ENCODE results near the gene LRIG1. TPM values are rescaled to one million over a fixed set of nuclear protein-coding genes. Genes with fewer than 3 reads are reported as not detected.

Gene LRIG1
- total RNA-seq, 6 donors from 2014 or later: 45.2 to 119 (median 81.9) TPM

DNA sequence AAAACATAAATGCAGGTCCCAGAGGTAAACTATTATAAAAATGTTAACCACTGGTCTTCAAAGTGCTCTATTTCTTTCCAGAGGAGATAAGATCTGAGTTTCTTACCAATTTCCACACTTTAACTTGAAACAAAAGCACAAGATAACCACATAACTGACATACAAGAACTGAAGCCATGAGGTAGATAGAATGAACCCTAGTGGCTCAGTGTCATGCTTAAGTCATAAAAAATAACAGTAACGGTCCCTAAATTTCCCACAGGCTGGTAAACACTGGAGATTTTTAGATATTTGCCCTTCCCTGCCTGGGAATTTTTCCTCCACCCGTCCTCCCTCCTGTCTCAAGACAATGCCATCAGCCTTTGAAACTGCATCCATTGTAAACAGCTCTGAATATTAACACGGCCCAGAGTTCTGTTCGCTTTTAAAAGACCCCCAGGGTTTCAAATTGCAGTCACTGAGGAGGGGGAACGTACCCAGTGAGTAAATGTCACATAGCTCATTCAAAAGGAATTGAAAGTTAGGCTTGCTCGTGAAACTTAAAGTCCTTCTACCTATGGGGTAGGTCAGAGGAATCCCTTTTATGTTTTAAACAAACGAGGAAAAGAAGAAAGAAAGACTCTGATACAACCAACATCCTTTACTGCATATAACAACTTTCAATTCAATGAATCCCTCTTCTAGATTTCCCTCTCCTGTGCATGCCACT is 5.7 kb downstream of the LRIG1 start:
- H3K36me3 ChIP-seq: no peaks in the 10 kb centered on the region
- H3K9me3 ChIP-seq: no peaks in the 10 kb centered on the region
- peaks cover 58 to 86% (median 72%) of the 10 kb centered on the region in 4 donors for H3K4me1 ChIP-seq
- ATAC-seq (ENCODE audit: low FRiP score in 2 of 2) (no peak), DNase-seq (no peak)
- H3K27me3 ChIP-seq: no peaks in the 10 kb centered on the region
- H3K4me3 ChIP-seq: peak overlapping the region in 1 of 4 donors; percentile 0
- 47 to 50% methylated on average over 7 of the region's 7 CpGs for WGBS, 2 donors
- peak overlapping the region; percentile 26 to 94 (median 52) for H3K27ac ChIP-seq
- no peak for TF ChIP-seq POLR2AphosphoS5 (IDR thresholded peaks at IDR 0.05)

DNA sequence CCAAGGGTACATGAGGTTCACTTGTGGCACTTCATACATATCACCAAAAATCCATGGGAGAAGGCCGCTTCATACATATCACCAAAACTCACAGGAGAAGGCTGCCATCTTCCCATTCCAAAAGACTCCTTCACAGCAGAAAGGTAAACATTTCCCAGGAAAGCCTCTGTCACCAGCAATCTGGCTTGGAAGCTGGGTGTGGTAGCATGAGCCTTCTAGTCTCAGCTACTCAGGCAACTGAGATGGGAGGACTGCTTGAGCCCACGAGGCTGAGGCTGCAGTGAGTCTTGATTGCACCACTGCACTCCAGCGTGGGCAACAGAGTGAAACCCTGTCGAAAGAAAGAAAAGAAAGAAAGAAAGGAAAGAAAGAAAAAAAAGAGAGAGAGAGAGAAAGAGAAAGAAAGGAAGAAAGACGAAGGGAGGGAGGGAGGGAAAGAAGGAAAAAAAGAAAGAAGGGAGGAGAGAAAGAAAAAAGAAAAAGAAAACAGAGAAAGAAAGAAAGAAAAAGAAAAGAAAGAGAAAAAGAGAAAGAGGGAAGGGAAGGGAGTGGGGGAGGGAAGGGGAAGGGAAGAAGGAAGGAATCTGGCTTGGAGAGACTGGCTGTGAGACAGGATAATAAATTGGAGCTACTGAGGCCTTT is 7.2 kb downstream of the LRIG1 start:
- DNase-seq (no peak), ATAC-seq (ENCODE audit: low FRiP score in 2 of 2) (no peak)
- Histone ChIP-seq H3K27ac (peak overlapping the region; percentile 36 to 75 (median 54)), H3K9me3 (no peaks in the 10 kb centered on the region), H3K36me3 (no peaks in the 10 kb centered on the region), H3K27me3 (no peaks in the 10 kb centered on the region), H3K4me1 (peaks cover 60 to 90% (median 68%) of the 10 kb centered on the region in 4 donors), H3K4me3 (no peak overlapping the region)
- WGBS, 2 donors: 54 to 75% methylated on average over 5 of the region's 5 CpGs
- TF ChIP-seq POLR2AphosphoS5 (IDR thresholded peaks at IDR 0.05): no peak
- TF ChIP-seq CTCF (IDR thresholded peaks at IDR 0.05): no peak
- TF ChIP-seq POLR2A (IDR thresholded peaks at IDR 0.05): no peak
- no peak for TF ChIP-seq EP300 (IDR thresholded peaks at IDR 0.05)

DNA sequence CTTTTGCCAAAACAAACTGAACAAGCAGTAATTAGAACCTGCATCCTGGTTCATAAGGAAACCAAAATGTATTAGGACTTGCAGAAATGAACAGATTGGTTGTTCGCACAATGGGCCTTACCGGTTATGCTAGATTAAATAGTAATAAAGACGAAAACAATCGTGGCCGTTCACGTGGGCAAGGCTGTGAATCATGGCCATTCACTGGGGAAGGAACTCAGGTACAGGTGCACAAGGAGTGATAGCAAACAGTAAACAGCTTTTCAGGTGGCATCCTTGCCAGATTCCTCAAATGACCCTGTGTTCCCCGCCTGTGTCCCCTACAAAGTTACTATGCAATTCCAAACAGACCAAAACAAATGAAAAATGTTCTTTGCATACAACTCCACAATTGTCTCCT is 8.2 kb downstream of the LRIG1 start:
- H3K4me1 ChIP-seq: peaks cover 60 to 92% (median 64%) of the 10 kb centered on the region in 4 donors
- peak; percentile 32 to 70 for ATAC-seq (ENCODE audit: low FRiP score in 2 of 2)
- 46 to 56% methylated on average over 7 of the region's 7 CpGs for WGBS, 2 donors

DNA sequence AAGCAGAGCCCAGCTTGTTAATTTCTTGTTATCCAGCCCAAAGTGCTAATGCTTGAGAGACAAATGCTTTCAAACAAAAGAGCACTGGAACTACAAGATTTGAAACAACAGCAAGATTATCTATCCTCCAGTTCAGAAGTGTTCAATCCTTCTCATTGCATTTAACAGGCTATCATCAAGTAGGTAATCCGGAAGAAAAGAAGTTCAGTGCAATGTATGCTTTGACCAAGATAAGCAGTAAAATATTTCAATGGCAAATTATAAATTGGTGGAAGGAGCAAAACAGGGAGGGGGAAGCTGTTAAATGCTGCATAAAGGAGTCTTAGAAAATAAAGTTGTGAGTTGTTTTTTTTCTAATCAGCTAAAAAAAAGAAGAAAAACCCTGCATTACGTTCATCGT is 8.8 kb downstream of the LRIG1 start:
- no peak for DNase-seq
- no peaks in the 10 kb centered on the region for H3K9me3 ChIP-seq
- no peak for TF ChIP-seq POLR2AphosphoS5 (IDR thresholded peaks at IDR 0.05)
- no peak for TF ChIP-seq EP300 (IDR thresholded peaks at IDR 0.05)
- no peak for TF ChIP-seq CTCF (IDR thresholded peaks at IDR 0.05)
- TF ChIP-seq POLR2A (IDR thresholded peaks at IDR 0.05): no peak
- H3K4me1 ChIP-seq: peaks cover 61 to 92% (median 64%) of the 10 kb centered on the region in 4 donors
- H3K36me3 ChIP-seq: no peaks in the 10 kb centered on the region
- 49 to 60% methylated on average over 3 of the region's 3 CpGs for WGBS, 2 donors
- no peak overlapping the region for H3K4me3 ChIP-seq
- no peaks in the 10 kb centered on the region for H3K27me3 ChIP-seq
- peak overlapping the region in 3 of 4 donors; percentile 13 to 52 (median 36) for H3K27ac ChIP-seq
- ATAC-seq (ENCODE audit: low FRiP score in 2 of 2): no peak

More for the DNA sequence above, 8.2 kb downstream of the LRIG1 start:
- peak in 1 of 2 donors; percentile 68 for DNase-seq
- Histone ChIP-seq H3K36me3 (no peaks in the 10 kb centered on the region), H3K9me3 (no peaks in the 10 kb centered on the region), H3K27ac (peak overlapping the region; percentile 13 to 57 (median 44)), H3K4me3 (no peak overlapping the region), H3K27me3 (no peaks in the 10 kb centered on the region)
- TF ChIP-seq POLR2A (IDR thresholded peaks at IDR 0.05): peak in 1 of 4 donors; percentile 28
- no peak for TF ChIP-seq CTCF (IDR thresholded peaks at IDR 0.05)

DNA sequence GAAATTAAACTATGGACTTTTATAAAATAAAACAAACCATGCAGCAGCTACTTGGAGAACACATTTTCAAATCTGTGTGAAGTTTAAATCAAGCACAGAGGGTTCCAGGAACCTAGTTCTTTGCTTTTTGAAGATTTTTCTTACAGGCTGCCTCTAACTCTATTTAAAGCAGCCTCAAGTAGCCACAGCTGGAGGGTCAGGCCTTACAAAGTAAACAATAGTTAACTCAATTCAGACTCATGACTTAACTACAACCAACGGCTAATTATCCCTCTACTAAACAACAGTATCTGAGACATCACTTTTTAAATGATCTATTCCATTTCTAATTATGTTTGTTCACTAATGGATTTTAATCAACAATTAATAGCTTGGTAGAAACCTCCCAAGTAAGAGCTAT is 9.8 kb downstream of the LRIG1 start:
- H3K27me3 ChIP-seq: no peaks in the 10 kb centered on the region
- DNase-seq (peak in 1 of 2 donors; percentile 66), ATAC-seq (ENCODE audit: low FRiP score in 2 of 2) (no peak)
- H3K4me1 ChIP-seq: peaks cover 56 to 92% (median 65%) of the 10 kb centered on the region in 4 donors
- TF ChIP-seq EP300 (IDR thresholded peaks at IDR 0.05) (no peak), POLR2A (IDR thresholded peaks at IDR 0.05) (no peak), POLR2AphosphoS5 (IDR thresholded peaks at IDR 0.05) (no peak), CTCF (IDR thresholded peaks at IDR 0.05) (no peak)
- H3K36me3 ChIP-seq: no peaks in the 10 kb centered on the region
- WGBS, 2 donors: 33 to 38% methylated on average over 1 of the region's 1 CpG
- H3K27ac ChIP-seq: peak overlapping the region; percentile 4 to 75 (median 64)
- no peaks in the 10 kb centered on the region for H3K9me3 ChIP-seq
- H3K4me3 ChIP-seq: no peak overlapping the region

Data from upper lobe of left lung (tissue), 6 donors.